ENCODE measurements around the gene MYMK.

GRCh38 chr9:133562611-133563290 is 38.0 kb upstream of the MYMK start:
- no peak for TF ChIP-seq CTCF (conservative IDR thresholded peaks at IDR 0.05; ENCODE audit: low read depth in 2 of 2)
- no peak for TF ChIP-seq CREB1 (CRISPR knock-in tag; IDR thresholded peaks at IDR 0.05; ENCODE audit: low read depth)
- no peak for TF ChIP-seq POLR2AphosphoS5 (IDR thresholded peaks at IDR 0.05; ENCODE audit: low read depth)
- TF ChIP-seq EZH2phosphoT487 (IDR thresholded peaks at IDR 0.05; ENCODE audit: unreplicated experiment): no peak

Data from GM23338 (cell line).